ENCODE results near the gene STAB1. TPM values are rescaled to one million over a fixed set of nuclear protein-coding genes. Genes with fewer than 3 reads are reported as not detected.

STAB1 gene
- total and polyA plus RNA-seq, 8 donors: 8.2 to 140 (median 50.5) TPM

GRCh38 chr3:52502001-52502400 lies 6.9 kb downstream of the STAB1 start:
- H3K9me3 ChIP-seq: no peaks in the 10 kb centered on the region
- FAIRE-seq: no peak
- TF ChIP-seq CTCF (IDR thresholded peaks at IDR 0.05): no peak
- no peak overlapping the region for H3K27ac ChIP-seq
- no peaks in the 10 kb centered on the region for H3K4me1 ChIP-seq
- intact Hi-C loops (cut with DNase I): no loop called here
- 87 to 95% methylated on average over 7 to 11 of the region's 11 CpGs for WGBS, 2 donors
- no peak overlapping the region for H3K4me3 ChIP-seq
- no peaks in the 10 kb centered on the region for H3K36me3 ChIP-seq
- DNase-seq: no peak
- no peaks in the 10 kb centered on the region for H3K27me3 ChIP-seq
- ATAC-seq: no peak

- no peaks in the 10 kb centered on the region for H3K9me3 ChIP-seq
- H3K4me3 ChIP-seq: no peak overlapping the region
- no peaks in the 10 kb centered on the region for H3K36me3 ChIP-seq
- H3K4me1 ChIP-seq: no peaks in the 10 kb centered on the region
- DNase-seq (no peak), ATAC-seq (no peak), FAIRE-seq (no peak)
- TF ChIP-seq CTCF (IDR thresholded peaks at IDR 0.05): no peak
- H3K27ac ChIP-seq: no peak overlapping the region
- intact Hi-C loops (cut with DNase I): no loop called here
- 96 to 98% methylated on average over 11 of the region's 11 CpGs for WGBS, 2 donors
- H3K27me3 ChIP-seq: no peaks in the 10 kb centered on the region
These were observed 7.7 kb downstream of the STAB1 start for GRCh38 chr3:52502808-52503350.

GRCh38 chr3:52503788-52504424 lies 8.8 kb downstream of the STAB1 start:
- ATAC-seq (peak; percentile 47 to 91 (median 58)), FAIRE-seq (no peak), DNase-seq (peak in 4 of 6 donors; percentile 30 to 80 (median 56))
- no peaks in the 10 kb centered on the region for H3K27me3 ChIP-seq
- no peak overlapping the region for H3K27ac ChIP-seq
- intact Hi-C loops (cut with DNase I): no loop called here
- peak overlapping the region in 2 of 4 donors; percentile 5 to 8 for H3K4me3 ChIP-seq
- no peaks in the 10 kb centered on the region for H3K36me3 ChIP-seq
- TF ChIP-seq CTCF (IDR thresholded peaks at IDR 0.05): no peak
- no peaks in the 10 kb centered on the region for H3K4me1 ChIP-seq
- WGBS, 2 donors: 19 to 29% methylated on average over 21 to 23 of the region's 23 CpGs
- no peaks in the 10 kb centered on the region for H3K9me3 ChIP-seq

- Histone ChIP-seq H3K9me3 (no peaks in the 10 kb centered on the region), H3K4me3 (no peak overlapping the region), H3K27me3 (no peaks in the 10 kb centered on the region), H3K27ac (no peak overlapping the region), H3K4me1 (no peaks in the 10 kb centered on the region), H3K36me3 (no peaks in the 10 kb centered on the region)
- WGBS, 2 donors: 88 to 89% methylated on average over 10 of the region's 10 CpGs
- ATAC-seq: no peak
- no peak for DNase-seq
- FAIRE-seq: no peak
- no peak for TF ChIP-seq CTCF (IDR thresholded peaks at IDR 0.05)
- intact Hi-C loops (cut with DNase I): no loop called here
These were observed 9.8 kb downstream of the STAB1 start for GRCh38 chr3:52504977-52505376.

- FAIRE-seq (no peak), DNase-seq (no peak), ATAC-seq (no peak)
- intact Hi-C loops (cut with DNase I): no loop called here
- Histone ChIP-seq H3K4me3 (no peak overlapping the region), H3K36me3 (no peaks in the 10 kb centered on the region), H3K4me1 (no peaks in the 10 kb centered on the region), H3K27me3 (no peaks in the 10 kb centered on the region), H3K27ac (no peak overlapping the region), H3K9me3 (no peaks in the 10 kb centered on the region)
- TF ChIP-seq CTCF (IDR thresholded peaks at IDR 0.05): no peak
- 84 to 88% methylated on average over 23 to 27 of the region's 27 CpGs for WGBS, 2 donors
These were observed 11.3 kb downstream of the STAB1 start for GRCh38 chr3:52506266-52506966.
